ENCODE data around the gene UTP4. TPM values are rescaled to one million over a fixed set of nuclear protein-coding genes. Genes with fewer than 3 reads are reported as not detected.

The UTP4 gene
- polyA plus RNA-seq, 1 experiment = 60.7 TPM

GRCh38 chr16:69116906-69117305 is 15.5 kb upstream of the UTP4 start:
- peaks cover 24% of the 10 kb centered on the region for H3K36me3 ChIP-seq (ENCODE audit: control insufficient read depth, insufficient read depth, low read length)
- DNase-seq (ENCODE audit: low read depth) = no peak
- TF ChIP-seq, protein P1, sequence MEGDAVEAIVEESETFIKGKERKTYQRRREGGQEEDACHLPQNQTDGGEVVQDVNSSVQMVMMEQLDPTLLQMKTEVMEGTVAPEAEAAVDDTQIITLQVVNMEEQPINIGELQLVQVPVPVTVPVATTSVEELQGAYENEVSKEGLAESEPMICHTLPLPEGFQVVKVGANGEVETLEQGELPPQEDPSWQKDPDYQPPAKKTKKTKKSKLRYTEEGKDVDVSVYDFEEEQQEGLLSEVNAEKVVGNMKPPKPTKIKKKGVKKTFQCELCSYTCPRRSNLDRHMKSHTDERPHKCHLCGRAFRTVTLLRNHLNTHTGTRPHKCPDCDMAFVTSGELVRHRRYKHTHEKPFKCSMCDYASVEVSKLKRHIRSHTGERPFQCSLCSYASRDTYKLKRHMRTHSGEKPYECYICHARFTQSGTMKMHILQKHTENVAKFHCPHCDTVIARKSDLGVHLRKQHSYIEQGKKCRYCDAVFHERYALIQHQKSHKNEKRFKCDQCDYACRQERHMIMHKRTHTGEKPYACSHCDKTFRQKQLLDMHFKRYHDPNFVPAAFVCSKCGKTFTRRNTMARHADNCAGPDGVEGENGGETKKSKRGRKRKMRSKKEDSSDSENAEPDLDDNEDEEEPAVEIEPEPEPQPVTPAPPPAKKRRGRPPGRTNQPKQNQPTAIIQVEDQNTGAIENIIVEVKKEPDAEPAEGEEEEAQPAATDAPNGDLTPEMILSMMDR (IDR thresholded peaks at IDR 0.05; ENCODE audit: insufficient read depth, low read depth, low read length) = no peak
- no peak overlapping the region for H3K4me3 ChIP-seq (ENCODE audit: low read depth, low read length)
- no peaks in the 10 kb centered on the region for H3K27me3 ChIP-seq (ENCODE audit: control insufficient read depth, insufficient read depth, low read length)
- ChIA-PET POLR2A (no interaction called here), CTCF (interaction anchor here (0.5 to 16.2 kb wide), 4 partner anchors 197 to 398 kb away, joined by 3 to 146 read pairs (median 5); no protein-coding TSS in a partner anchor)

DNA sequence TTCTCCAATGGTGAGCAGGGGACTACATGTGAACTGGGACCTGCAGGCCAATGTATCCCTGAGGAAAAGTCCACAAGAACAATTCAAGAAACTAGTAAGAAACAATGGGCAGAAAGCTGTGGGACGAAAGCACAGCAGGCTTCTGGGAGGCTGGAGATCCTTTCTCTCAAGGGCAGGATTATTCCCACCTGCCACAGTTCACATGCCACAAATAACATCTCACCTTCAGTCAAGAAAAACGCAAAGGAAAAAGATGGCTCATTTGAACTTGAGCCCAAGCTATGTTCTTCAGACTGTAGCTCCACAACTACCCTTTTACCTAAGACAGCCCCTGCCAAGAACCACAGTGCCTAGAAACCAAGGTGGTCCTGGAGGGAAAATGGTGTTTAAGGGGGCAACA is 14.0 kb upstream of the UTP4 start:
- Histone ChIP-seq H3K4me3 (ENCODE audit: low read depth, low read length) (no peak overlapping the region), H3K27me3 (ENCODE audit: control insufficient read depth, insufficient read depth, low read length) (no peaks in the 10 kb centered on the region), H3K36me3 (ENCODE audit: control insufficient read depth, insufficient read depth, low read length) (peaks cover 21% of the 10 kb centered on the region)
- POLR2A ChIA-PET = no interaction called here
- TF ChIP-seq, protein P1 (IDR thresholded peaks at IDR 0.05; ENCODE audit: insufficient read depth, low read depth, low read length) = no peak
- no peak for DNase-seq (ENCODE audit: low read depth)
- CTCF ChIA-PET = interaction anchor here (0.7 to 16.2 kb wide), 6 partner anchors 11 to 591 kb away, joined by 3 to 146 read pairs (median 3); no protein-coding TSS in a partner anchor

- DNase-seq (ENCODE audit: low read depth) = no peak
- Histone ChIP-seq H3K27me3 (ENCODE audit: control insufficient read depth, insufficient read depth, low read length) (no peaks in the 10 kb centered on the region), H3K36me3 (ENCODE audit: control insufficient read depth, insufficient read depth, low read length) (peaks cover 21% of the 10 kb centered on the region), H3K4me3 (ENCODE audit: low read depth, low read length) (no peak overlapping the region)
- ChIA-PET POLR2A (no interaction called here), CTCF (interaction anchor here (0.7 to 16.2 kb wide), 6 partner anchors 11 to 591 kb away, joined by 3 to 146 read pairs (median 3); no protein-coding TSS in a partner anchor)
- TF ChIP-seq, protein P1 (IDR thresholded peaks at IDR 0.05; ENCODE audit: insufficient read depth, low read depth, low read length) = no peak
These were observed 13.5 kb upstream of the UTP4 start for GRCh38 chr16:69118994-69119393.

DNA sequence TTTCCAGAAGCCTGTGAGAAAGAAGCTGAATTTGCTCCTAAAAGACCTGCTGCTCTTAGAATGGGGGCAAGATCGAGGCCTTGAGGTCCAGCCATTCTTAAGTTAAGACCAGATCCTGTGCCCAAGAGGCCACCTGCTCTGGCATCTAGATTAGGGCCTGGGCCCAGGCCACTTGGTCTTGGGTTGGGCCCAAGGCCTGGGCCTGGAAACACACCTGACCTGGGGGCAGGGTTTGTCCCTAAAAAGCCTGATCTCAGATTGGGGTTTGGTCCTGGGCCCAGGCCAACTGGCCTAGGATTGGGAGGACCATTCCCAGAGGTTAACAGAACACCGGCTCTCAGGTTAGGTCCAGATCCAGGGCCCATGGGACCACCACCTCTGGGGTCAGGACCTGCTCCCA is 12.9 kb upstream of the UTP4 start:
- TF ChIP-seq, protein P1 (IDR thresholded peaks at IDR 0.05; ENCODE audit: insufficient read depth, low read depth, low read length) = no peak
- no peak overlapping the region for H3K4me3 ChIP-seq (ENCODE audit: low read depth, low read length)
- ChIA-PET POLR2A (no interaction called here), CTCF (interaction anchor here (1.2 to 16.2 kb wide), 4 partner anchors 10 to 529 kb away, joined by 3 to 146 read pairs (median 4); no protein-coding TSS in a partner anchor)
- peaks cover 21% of the 10 kb centered on the region for H3K36me3 ChIP-seq (ENCODE audit: control insufficient read depth, insufficient read depth, low read length)
- DNase-seq (ENCODE audit: low read depth) = no peak
- no peaks in the 10 kb centered on the region for H3K27me3 ChIP-seq (ENCODE audit: control insufficient read depth, insufficient read depth, low read length)

GRCh38 chr16:69120096-69120664 is 12.3 kb upstream of the UTP4 start:
- H3K36me3 ChIP-seq (ENCODE audit: control insufficient read depth, insufficient read depth, low read length) = peaks cover 21% of the 10 kb centered on the region
- CTCF ChIA-PET = interaction anchor here (1.5 to 16.2 kb wide), 3 partner anchors 221 to 530 kb away, joined by 6 to 146 read pairs (median 8); no protein-coding TSS in a partner anchor
- no peak for DNase-seq (ENCODE audit: low read depth)
- H3K4me3 ChIP-seq (ENCODE audit: low read depth, low read length) = no peak overlapping the region
- POLR2A ChIA-PET = no interaction called here
- TF ChIP-seq, protein P1 (IDR thresholded peaks at IDR 0.05; ENCODE audit: insufficient read depth, low read depth, low read length) = no peak
- H3K27me3 ChIP-seq (ENCODE audit: control insufficient read depth, insufficient read depth, low read length) = no peaks in the 10 kb centered on the region

All from BJ (cell line).